Effector memory CD8-positive, alpha-beta T cell (primary cell): ENCODE results near the gene NECAB3.

Source experiments
- ATAC-seq: fragments of 150-1000 bp; cut with Tn5 transposase; replicated peaks from 2 replicates; pipeline ENCODE4 v1.10.0; 2021; ENCODE audit warnings: mild to moderate bottlenecking, moderate library complexity
- DNase-seq, 3 experiments: peaks; one replicate each; pipeline ENCODE4 v3.0.0; 2021
- H3K27ac Mint-ChIP-seq, 2 donors: one replicate each; pipeline ENCODE4 v1.8.0; 2022; ENCODE audit warnings: mild to moderate bottlenecking in 2 of 2, mixed read lengths in 2 of 2, moderate library complexity in 2 of 2
- H3K27me3 Mint-ChIP-seq, 2 donors: one replicate each; pipeline ENCODE4 v1.8.0; 2022; ENCODE audit warnings: mixed read lengths in 2 of 2
- H3K36me3 Mint-ChIP-seq: one replicate; pipeline ENCODE4 v1.8.0; 2022; ENCODE audit warnings: mild to moderate bottlenecking, moderate library complexity, mixed read lengths; ENCODE audit not compliant: insufficient read depth
- H3K4me1 Mint-ChIP-seq, 2 donors: one replicate each; pipeline ENCODE4 v1.8.0; 2022; ENCODE audit warnings: low read depth in 2 of 2, mixed read lengths in 2 of 2
- H3K4me3 Mint-ChIP-seq, 2 donors: one replicate each; pipeline ENCODE4 v1.8.0; 2022; ENCODE audit warnings: mild to moderate bottlenecking in 2 of 2, mixed read lengths in 2 of 2, moderate library complexity in 2 of 2
- H3K9me3 Mint-ChIP-seq, 2 donors: one replicate each; pipeline ENCODE4 v1.8.0; 2022; ENCODE audit warnings: mixed read lengths in 2 of 2

The NECAB3 gene

DNA sequence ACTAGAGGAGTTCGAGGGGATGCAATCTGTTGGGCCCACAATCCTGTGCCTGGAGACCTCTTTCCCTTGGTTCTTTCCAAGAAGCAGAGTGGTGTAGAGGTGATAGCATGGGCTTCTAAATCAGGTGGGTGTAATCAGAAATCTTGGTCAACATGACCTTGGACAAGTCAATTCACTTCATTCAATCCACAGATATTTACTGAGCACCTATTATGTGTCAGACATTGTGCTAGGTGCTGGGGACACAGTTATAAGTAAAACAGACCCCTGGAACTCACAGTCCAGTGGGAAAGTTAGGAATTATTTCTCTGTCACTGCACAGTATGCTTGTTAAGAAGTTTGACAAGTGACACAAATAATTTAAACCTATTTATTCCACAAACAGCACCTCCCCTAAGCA, 15.3 kb upstream of the NECAB3 start:
- H3K4me1 Mint-ChIP-seq: peaks cover 13 to 24% of the 10 kb centered on the region in 2 donors
- no peaks in the 10 kb centered on the region for H3K27me3 Mint-ChIP-seq
- peak overlapping the region in 1 of 2 donors; percentile 78 for H3K27ac Mint-ChIP-seq
- DNase-seq (no peak), ATAC-seq (no peak)
- peaks cover 6% of the 10 kb centered on the region for H3K36me3 Mint-ChIP-seq
- no peaks in the 10 kb centered on the region for H3K9me3 Mint-ChIP-seq
- H3K4me3 Mint-ChIP-seq: peak overlapping the region in 1 of 2 donors; percentile 56

DNA sequence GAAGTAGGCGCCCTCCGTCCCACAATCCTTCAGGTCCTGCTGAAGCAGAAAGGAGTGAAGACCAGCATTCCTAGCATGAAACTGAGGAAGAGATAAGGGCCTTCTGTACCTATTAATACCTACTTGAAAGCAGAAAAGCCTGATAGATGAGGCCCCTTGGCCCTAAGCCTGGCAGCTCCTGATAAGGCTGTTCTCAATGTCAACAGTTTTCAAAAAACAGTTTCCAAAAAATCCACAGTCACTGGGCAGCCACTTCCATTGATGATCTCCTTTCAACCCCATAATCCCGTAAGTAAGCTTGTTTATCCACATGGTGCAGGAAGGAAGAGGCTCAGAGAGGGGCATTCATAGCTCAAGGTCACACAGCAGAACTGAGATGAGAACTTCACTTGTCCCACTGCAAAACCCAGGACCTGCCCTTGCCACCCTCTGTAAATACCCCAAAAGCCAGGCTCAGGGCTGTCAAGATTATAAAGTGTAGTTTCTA, 14.8 kb upstream of the NECAB3 start:
- no peak for DNase-seq
- Mint-ChIP-seq H3K4me3 (no peak overlapping the region), H3K4me1 (peaks cover 13 to 24% of the 10 kb centered on the region in 2 donors), H3K27me3 (no peaks in the 10 kb centered on the region), H3K36me3 (peaks cover 6% of the 10 kb centered on the region), H3K27ac (peak overlapping the region in 1 of 2 donors; percentile 63), H3K9me3 (no peaks in the 10 kb centered on the region)
- ATAC-seq: no peak

DNA sequence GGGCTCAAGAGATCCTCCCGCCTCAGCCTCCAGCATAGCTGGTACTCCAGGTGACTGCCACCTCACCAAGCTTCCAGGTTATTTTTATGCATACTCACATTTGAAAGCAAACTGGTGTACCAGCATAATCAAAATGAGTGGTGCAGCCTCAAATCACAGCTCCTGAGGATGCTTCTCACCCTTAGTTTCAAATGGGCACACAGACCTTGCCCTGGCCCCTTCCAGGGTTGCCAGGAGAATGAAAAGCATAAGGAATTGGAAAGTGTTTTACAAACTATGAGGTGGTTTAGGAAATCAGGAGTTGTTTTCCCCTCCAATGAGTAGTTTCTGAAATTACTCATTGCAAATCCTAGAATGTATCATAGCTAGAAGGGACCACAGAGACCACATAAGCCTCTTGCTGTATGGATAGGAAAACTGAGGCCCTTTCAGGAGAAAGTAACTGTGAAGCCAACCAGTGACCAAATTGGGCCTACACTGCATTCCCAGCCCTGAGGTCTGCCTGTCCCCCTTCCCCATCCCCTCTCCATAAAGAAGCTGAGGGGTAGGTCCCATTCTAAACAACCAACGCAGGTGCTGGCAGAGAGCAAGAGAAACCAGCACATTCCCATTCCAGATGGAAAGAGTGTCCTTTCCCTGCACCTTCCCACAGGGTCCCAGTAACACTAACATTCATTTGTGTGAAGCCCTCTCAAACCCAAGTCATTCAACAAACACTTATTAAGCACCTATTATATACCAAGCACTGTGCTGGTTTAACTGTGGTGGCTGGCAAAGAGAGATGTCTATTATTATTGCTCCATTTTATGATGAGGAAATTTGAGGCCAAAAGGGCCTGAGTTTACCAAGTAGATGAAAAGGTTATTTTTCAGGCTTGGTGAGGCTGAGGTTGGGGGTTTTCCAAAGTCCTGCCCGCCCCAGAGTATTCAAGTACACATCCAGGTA, 14.0 kb upstream of the NECAB3 start:
- ATAC-seq (no peak), DNase-seq (no peak)
- Mint-ChIP-seq H3K27me3 (no peaks in the 10 kb centered on the region), H3K9me3 (no peaks in the 10 kb centered on the region), H3K4me1 (peaks cover 13 to 24% of the 10 kb centered on the region in 2 donors), H3K36me3 (peaks cover 6% of the 10 kb centered on the region), H3K4me3 (no peak overlapping the region), H3K27ac (peak overlapping the region in 1 of 2 donors; percentile 63)

DNA sequence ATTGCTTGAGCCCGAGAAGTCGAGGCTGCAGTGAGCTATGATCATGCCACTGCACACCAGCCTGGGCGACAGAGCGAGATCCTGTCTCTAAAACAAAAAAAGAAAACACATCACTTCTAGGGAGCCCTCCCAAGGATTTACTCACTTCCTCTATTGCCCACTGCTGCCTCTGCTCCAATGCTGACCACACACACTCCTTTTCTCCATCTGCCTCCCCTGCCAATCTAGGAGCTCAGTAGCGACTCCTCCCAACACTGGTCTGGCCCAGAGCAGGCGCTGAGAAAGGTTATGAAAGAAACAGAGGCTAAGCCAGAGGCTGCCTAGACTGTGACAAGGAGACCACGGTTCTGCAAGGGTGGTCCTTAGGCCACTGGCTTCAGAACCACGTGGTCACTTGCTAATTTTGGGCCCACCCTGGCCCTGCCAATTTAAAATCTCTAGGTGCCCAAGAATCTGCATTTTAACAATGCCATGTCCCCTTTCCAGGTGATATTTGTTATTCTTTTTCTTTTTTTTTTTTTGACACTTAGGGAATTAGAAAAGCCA, 13.2 kb upstream of the NECAB3 start:
- Mint-ChIP-seq H3K27ac (peak overlapping the region in 1 of 2 donors; percentile 90), H3K9me3 (no peaks in the 10 kb centered on the region), H3K4me1 (peaks cover 13 to 24% of the 10 kb centered on the region in 2 donors), H3K36me3 (peaks cover 6% of the 10 kb centered on the region), H3K27me3 (no peaks in the 10 kb centered on the region), H3K4me3 (peak overlapping the region; percentile 64 to 79)
- DNase-seq (no peak), ATAC-seq (no peak)

DNA sequence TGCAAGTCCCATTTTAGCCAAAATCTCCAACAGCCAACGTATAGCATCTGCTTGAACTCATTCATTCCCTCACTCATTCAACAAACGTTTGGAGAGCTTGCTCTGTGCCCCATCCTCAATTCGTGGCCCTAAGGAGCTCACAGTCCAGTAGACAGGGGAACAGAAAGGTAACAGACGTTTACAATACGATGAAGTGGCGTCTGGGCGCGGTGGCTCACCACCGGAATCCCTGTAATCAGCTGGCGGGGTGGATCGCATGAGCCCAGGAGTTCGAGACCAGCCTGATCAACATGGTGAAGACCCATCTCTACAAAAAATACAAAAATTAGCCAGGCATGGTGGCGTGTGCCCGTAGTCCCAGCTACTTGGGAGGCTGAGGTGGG, 12.7 kb upstream of the NECAB3 start:
- DNase-seq (no peak), ATAC-seq (no peak)
- H3K4me1 Mint-ChIP-seq: peaks cover 13 to 25% of the 10 kb centered on the region in 2 donors
- H3K27ac Mint-ChIP-seq: peak overlapping the region; percentile 1 to 90
- no peaks in the 10 kb centered on the region for H3K9me3 Mint-ChIP-seq
- peaks cover 6% of the 10 kb centered on the region for H3K36me3 Mint-ChIP-seq
- no peaks in the 10 kb centered on the region for H3K27me3 Mint-ChIP-seq
- H3K4me3 Mint-ChIP-seq: peak overlapping the region; percentile 64 to 79

DNA sequence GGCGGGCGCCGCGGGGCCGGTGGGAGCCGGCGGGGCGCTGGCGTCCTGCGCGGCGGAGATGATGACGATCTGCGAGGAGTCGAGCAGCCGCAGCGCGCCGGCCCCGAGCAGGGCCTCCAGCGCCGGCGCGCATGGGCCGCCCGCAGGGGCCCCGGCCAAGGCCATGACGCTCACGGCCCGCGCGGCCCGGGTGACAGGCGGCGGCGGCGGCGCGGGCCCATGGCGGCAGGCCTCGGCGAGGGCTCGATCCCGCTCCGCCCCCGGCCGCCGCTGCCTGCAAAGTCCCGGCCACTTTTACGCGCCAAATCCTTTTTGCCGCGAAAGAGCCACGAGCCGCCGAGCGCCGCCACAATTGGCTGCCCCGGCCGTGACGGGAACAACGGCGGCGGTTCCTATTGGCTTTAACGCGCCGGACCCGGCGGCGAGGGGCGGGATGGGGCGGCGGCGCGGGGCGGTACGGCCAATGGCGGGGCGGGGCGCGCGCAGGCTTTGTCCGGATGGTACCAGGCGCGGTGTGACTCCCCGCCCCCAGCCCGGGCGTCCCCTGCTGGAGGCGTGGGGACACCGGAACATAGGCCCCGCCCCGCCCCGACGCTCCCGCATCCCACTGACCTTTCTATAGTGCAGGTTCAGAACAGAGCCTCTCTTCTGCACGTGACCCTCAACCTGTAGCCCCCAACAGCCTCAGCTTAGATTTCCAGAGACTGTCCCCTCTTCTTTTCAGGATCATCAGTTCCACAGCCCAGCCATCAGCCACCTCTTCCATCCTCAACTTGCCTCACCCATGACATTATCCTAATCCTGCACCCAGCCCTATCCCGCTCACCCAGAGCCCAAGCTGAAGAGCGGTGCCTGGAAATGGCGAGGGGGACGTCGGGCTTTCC, 12.1 kb upstream of the NECAB3 start, which contains the start of gene E2F1:
TSS of gene E2F1 (minus strand) at position 286 of the 884 bp plus-strand sequence. CDS start at position 165, 121 bp downstream.
- H3K27ac Mint-ChIP-seq: peak within 1 kb of the TSS; percentile 1 to 90
- peak; percentile 92 to 95 (median 92) for DNase-seq
- H3K36me3 Mint-ChIP-seq: peaks cover 9% of the 10 kb centered on the region
- H3K4me3 Mint-ChIP-seq: peak within 1 kb of the TSS; percentile 64 to 79
- H3K4me1 Mint-ChIP-seq: peaks cover 13 to 28% of the 10 kb centered on the region in 2 donors
- ATAC-seq: peak; percentile 92
- no peaks in the 10 kb centered on the region for H3K9me3 Mint-ChIP-seq
- H3K27me3 Mint-ChIP-seq: no peaks in the 10 kb centered on the region

DNA sequence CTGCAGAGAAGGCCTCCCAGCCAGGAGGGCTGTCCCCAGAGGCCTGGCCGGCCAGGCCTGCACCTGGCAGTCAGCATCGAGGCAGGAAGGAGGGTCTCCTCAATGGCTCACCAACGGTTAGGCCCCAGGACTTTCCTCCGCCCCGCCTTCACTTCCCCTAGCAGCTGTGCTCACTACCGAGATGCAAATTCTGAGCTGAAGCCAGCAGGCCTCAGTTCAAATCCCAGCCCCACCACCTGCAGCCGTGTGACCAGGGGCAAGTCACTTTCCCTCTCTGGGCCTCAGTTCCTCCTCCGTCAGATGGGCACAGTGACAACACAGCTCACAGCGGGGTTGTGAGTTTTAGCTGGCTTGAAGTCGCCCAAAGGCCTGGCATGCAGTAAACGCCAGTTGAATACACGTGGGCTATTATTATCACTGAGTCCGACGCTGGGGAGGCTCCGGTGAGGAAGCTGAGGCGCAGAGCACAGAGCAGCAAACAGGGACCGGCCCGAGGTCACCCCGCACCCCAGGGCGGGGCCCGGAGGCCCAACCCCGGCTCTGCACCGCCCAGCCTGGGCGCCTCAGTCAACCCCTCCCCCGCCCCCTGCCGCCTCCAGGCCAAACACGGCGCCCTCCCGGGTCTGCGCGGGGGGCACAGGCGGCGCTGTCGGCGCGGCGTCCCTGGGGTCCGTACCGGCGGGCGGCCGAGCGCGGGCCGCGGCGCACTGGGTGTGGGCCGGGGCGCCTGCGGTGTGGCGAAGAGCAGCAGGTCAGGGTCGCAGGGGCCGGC, 11.3 kb upstream of the NECAB3 start:
- no peaks in the 10 kb centered on the region for H3K9me3 Mint-ChIP-seq
- no peaks in the 10 kb centered on the region for H3K27me3 Mint-ChIP-seq
- peak overlapping the region; percentile 63 to 70 for H3K4me3 Mint-ChIP-seq
- no peak for DNase-seq
- peak; percentile 25 for ATAC-seq
- peak overlapping the region in 1 of 2 donors; percentile 51 for H3K27ac Mint-ChIP-seq
- peaks cover 9% of the 10 kb centered on the region for H3K36me3 Mint-ChIP-seq
- H3K4me1 Mint-ChIP-seq: peaks cover 15 to 24% of the 10 kb centered on the region in 2 donors

DNA sequence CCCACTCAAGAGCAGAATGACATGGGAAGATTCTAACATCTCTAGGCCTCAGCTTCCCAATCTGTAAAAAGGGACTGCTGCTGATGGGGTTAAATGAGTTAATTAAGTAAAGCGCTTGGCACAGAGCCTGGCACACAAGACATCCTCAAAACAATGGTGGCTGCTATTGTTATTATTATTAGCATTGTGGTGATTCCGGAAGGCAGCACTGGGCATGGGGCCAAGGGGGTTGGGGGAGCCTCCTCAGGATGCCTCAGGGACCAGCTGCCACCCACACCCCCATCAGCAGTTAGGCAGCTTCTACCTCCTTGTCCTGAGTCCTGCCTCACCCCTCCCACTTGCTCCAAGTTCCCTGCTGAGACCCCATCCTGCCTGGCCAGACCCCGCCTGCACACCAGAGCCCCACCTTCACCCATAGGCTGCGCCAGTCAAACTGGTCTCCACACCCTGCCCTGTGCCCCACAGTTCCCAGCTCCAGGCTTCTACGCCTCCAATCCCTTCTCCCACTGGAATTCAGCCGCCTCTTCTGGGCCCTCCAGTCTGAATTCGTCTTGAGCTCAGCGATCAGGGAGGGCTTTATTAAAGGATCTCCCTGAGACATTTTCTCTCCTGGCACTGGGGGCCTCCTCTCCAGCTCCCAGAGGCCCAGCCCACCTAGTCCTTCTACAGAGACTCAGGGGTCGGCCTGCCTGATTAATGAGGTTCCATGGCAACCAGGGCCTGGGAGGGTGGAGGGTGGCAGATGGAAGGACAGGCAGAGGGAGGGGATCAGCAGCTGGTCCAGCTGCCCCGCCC, 10.5 kb upstream of the NECAB3 start:
- Mint-ChIP-seq H3K9me3 (no peaks in the 10 kb centered on the region), H3K36me3 (peaks cover 9% of the 10 kb centered on the region), H3K27ac (peak overlapping the region in 1 of 2 donors; percentile 51), H3K4me1 (peaks cover 17 to 20% of the 10 kb centered on the region in 2 donors), H3K27me3 (no peaks in the 10 kb centered on the region), H3K4me3 (peak overlapping the region; percentile 63 to 70)
- no peak for ATAC-seq
- no peak for DNase-seq

DNA sequence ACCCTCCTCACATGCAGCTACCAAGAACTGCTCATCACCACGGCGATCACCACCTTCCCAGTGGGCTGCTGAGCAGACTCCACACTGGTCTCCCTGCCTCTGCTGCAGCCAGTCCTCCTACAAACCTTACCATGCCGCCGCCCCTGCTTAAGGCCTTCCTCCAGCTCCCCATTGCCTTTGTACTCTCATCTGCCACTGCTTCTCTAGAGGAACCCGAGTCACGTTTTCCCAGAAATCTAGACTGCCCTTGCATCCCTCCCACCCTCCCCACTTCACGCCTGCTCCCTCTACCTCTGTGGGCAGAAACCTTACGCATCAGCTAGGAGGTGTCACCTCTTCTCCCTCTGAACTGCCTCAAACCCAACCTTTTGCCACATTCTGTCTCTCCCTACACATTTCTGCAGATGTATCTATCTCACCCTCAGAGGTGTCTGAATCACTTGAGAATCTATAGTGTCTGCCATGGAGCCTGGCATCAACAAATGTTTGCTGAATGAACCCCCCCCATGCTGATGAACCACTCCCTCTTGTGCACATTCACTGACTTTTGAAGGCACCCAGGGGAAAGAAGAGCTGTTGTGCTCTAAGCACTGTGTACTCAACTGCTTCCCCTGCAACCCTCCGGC, 7.6 kb upstream of the NECAB3 start:
- Mint-ChIP-seq H3K4me3 (no peak overlapping the region), H3K36me3 (peaks cover 9% of the 10 kb centered on the region), H3K9me3 (no peaks in the 10 kb centered on the region), H3K27me3 (no peaks in the 10 kb centered on the region), H3K4me1 (peaks cover 24 to 28% of the 10 kb centered on the region in 2 donors), H3K27ac (peak overlapping the region in 1 of 2 donors; percentile 6)
- DNase-seq (no peak), ATAC-seq (no peak)

DNA sequence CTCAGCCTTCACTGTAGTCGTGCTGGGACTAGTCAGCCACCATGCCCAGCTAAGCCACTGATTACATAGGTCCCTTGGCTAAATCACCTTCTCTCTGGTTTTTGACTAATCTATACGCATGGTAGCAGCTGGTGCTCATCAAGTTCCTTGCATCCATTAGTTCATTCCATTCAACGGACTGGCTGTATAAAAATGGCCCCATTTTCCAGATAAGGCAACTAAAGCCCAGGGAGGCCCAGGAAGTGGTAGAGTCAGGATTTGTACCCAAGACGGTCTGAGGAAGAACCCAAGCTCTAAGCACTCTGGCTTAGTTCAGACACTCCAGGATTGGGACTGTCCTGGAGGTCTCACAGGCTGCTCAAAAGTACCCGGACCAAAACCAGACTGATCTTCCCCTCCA, 7.1 kb upstream of the NECAB3 start:
- no peak overlapping the region for H3K4me3 Mint-ChIP-seq
- DNase-seq: no peak
- peaks cover 7% of the 10 kb centered on the region for H3K36me3 Mint-ChIP-seq
- peaks cover 20 to 24% of the 10 kb centered on the region in 2 donors for H3K4me1 Mint-ChIP-seq
- no peaks in the 10 kb centered on the region for H3K27me3 Mint-ChIP-seq
- no peak overlapping the region for H3K27ac Mint-ChIP-seq
- H3K9me3 Mint-ChIP-seq: no peaks in the 10 kb centered on the region
- no peak for ATAC-seq

DNA sequence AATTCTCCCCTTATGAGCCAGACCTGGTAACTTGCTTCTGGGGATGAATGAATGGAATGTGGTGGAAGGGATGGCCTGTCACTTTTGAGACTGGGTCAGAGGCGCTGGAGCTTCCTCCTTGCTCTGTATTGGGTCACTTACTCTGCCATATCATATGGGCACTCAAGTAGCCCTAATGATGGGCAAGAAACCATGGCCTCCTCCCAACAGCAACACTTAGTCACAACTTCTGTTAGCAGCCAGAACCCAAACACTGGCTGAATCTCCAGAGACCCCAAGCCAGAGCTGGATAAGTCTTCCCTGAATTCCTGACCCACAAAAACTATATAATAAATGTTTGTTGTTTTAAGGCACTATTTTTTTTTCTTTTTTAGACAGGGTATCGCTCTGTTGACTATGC, 6.5 kb upstream of the NECAB3 start:
- Mint-ChIP-seq H3K4me1 (peaks cover 20 to 24% of the 10 kb centered on the region in 2 donors), H3K4me3 (no peak overlapping the region), H3K27ac (peak overlapping the region in 1 of 2 donors; percentile 74), H3K27me3 (no peaks in the 10 kb centered on the region), H3K9me3 (no peaks in the 10 kb centered on the region), H3K36me3 (peaks cover 7% of the 10 kb centered on the region)
- DNase-seq: no peak
- no peak for ATAC-seq
